K562 (cell line): ENCODE results near the gene LAMTOR1. TPM values are rescaled to one million over a fixed set of nuclear protein-coding genes. Genes with fewer than 3 reads are reported as not detected.
A peak's percentile ranks its signal among the peaks of the same experiment; 100 is the strongest.

Experiments
- CLOCK ChIP-seq: fragments of 250-450 bp; sonication (Bioruptor Pico); IDR thresholded peaks from 2 replicates; pipeline ENCODE4 v1.4.0; 2020; ENCODE audit warnings: mild to moderate bottlenecking, moderate library complexity, borderline replicate concordance
- CREB5 ChIP-seq: fragments of 250-450 bp; sonication (Bioruptor Pico); IDR thresholded peaks from 2 replicates; pipeline ENCODE4 v1.5.0; 2020; ENCODE audit warnings: mild to moderate bottlenecking
- CREBBP ChIP-seq: IDR thresholded peaks from one replicate; pipeline ENCODE4 v1.6.1; 2012; ENCODE audit warnings: low read depth, mild to moderate bottlenecking, control low read depth, inconsistent platforms, low read length
- HMG20A ChIP-seq: fragments of 450-650 bp; formaldehyde crosslinking; conservative IDR thresholded peaks from 2 replicates; pipeline ENCODE4 v1.4.0; 2020; ENCODE audit warnings: mild to moderate bottlenecking, mixed read lengths
- NEUROD1 ChIP-seq: fragments of 150-350 bp; IDR thresholded peaks from 2 replicates; pipeline ENCODE4 v1.6.1; 2014; ENCODE audit warnings: borderline replicate concordance, low read length, low read depth; ENCODE audit not compliant: partially characterized antibody
- SMAD1 ChIP-seq: fragments of 150-350 bp; IDR thresholded peaks from 2 replicates; pipeline ENCODE4 v1.6.1; 2014; ENCODE audit warnings: low read length, low read depth; ENCODE audit not compliant: partially characterized antibody
- SNRNP70 ChIP-seq: fragments of 200-400 bp; formaldehyde crosslinking; optimal IDR thresholded peaks from 2 replicates; pipeline ENCODE3; 2017; ENCODE audit warnings: low read depth, low read length
- XRCC5 ChIP-seq: fragments of 200-400 bp; formaldehyde crosslinking; IDR thresholded peaks from 2 replicates; pipeline ENCODE4 v1.6.1; 2017; ENCODE audit warnings: low read depth, mild to moderate bottlenecking, low read length
- ZNF134 ChIP-seq: fragments of 250-450 bp; sonication (Bioruptor Pico); conservative IDR thresholded peaks from 2 replicates; pipeline ENCODE4 v1.4.0; 2020
- polyA plus RNA-seq, 8 experiments: library from polyadenylated mRNA; depleted of rRNA in 4 of 8; stranded (reverse) in 5 of 8; unstranded in 3 of 8; fragments of >200 nt; fragmentation: Nextera tagmentation in 2 of 8; fragmentation: Illumina TruSeq in 1 of 8; extraction: Ambion mirVana in 2 of 8; extraction: Trizol in 1 of 8; gene quantifications; 2 replicates each; pipeline versions ENCODE4 v1.2.1 to v1.2.3, GENCODE V29; 2011 to 2014; ENCODE audit warnings: inconsistent platforms in 1 of 8, missing spikeins in 1 of 8
- total RNA-seq, 7 experiments: library from RNA; depleted of rRNA in 6 of 7; stranded (reverse); fragments of >200 nt in 6 of 7; fragmentation: Illumina TruSeq in 2 of 7; extraction: Trizol in 2 of 7; gene quantifications; 2 replicates each; pipeline versions ENCODE4 v1.2.1 to v1.2.3, GENCODE V29; 2011 to 2021; ENCODE audit warnings: low replicate concordance in 1 of 7
- TF ChIP-seq, protein P1 (sequence below): sonication (generic); formaldehyde crosslinking; IDR thresholded peaks from 2 replicates; pipeline ENCODE4 v1.8.0; 2022; ENCODE audit warnings: mild to moderate bottlenecking, missing genetic modification reagents
- TF ChIP-seq, protein P2 (sequence below): fragments of 150-350 bp; IDR thresholded peaks from 2 replicates; pipeline ENCODE4 v1.6.1; 2014; ENCODE audit warnings: low read depth, mild to moderate bottlenecking, low read length, borderline replicate concordance
- TF ChIP-seq, protein P3 (sequence below): IDR thresholded peaks from 2 replicates; pipeline ENCODE4 v1.6.1; 2014; ENCODE audit warnings: antibody characterized with exemption

LAMTOR1 gene
- total and polyA plus RNA-seq, 9 of the 15 experiments (the other 6 are each of a cell fraction or from before 2014, with no cell fraction given) = 62.6 to 104 (median 85.3) TPM

DNA sequence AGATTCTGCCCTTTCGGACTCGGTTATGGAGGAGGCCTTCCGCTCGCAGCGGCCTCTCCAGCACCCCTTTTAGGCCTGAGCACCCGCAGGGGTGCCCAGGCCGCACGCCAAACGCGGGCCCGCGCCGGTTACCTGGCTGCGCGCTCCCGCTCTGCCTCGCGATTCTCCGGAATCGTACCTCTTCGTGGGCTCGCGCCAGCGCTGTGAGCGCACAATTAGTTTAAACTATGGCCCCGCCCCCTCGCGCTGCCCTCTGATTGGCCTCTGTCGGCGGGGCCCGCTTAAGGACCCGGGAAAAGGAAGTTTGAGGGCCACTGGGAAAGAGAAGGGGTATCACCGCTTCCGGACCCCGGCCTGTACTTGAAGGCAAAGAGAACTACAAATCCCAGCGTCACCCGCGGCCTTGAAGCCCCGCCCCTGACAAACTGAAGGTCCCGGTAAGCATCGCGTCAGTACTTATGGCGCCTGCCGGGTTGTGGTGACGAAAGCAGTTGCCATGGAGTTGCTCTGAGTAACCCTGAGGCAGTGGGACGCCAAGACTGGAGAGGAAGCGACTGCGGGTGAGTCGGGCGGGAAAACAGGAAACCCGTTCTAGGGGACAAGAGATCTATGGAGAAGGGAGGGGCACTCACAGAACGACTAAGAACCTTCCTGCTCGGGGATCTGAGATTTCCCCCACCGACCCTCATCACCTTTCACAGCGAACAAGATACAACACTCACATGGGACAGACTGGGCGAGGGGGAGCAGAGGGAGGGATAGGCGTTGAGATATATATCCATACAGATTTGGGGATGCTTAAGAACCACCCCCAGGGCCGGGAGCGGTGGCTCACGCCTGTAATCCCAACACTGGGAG is 22.5 kb downstream of the LAMTOR1 start, which contains the start of the genes LRRC51 and NUMA1 (continued):
- TF ChIP-seq, protein P1, sequence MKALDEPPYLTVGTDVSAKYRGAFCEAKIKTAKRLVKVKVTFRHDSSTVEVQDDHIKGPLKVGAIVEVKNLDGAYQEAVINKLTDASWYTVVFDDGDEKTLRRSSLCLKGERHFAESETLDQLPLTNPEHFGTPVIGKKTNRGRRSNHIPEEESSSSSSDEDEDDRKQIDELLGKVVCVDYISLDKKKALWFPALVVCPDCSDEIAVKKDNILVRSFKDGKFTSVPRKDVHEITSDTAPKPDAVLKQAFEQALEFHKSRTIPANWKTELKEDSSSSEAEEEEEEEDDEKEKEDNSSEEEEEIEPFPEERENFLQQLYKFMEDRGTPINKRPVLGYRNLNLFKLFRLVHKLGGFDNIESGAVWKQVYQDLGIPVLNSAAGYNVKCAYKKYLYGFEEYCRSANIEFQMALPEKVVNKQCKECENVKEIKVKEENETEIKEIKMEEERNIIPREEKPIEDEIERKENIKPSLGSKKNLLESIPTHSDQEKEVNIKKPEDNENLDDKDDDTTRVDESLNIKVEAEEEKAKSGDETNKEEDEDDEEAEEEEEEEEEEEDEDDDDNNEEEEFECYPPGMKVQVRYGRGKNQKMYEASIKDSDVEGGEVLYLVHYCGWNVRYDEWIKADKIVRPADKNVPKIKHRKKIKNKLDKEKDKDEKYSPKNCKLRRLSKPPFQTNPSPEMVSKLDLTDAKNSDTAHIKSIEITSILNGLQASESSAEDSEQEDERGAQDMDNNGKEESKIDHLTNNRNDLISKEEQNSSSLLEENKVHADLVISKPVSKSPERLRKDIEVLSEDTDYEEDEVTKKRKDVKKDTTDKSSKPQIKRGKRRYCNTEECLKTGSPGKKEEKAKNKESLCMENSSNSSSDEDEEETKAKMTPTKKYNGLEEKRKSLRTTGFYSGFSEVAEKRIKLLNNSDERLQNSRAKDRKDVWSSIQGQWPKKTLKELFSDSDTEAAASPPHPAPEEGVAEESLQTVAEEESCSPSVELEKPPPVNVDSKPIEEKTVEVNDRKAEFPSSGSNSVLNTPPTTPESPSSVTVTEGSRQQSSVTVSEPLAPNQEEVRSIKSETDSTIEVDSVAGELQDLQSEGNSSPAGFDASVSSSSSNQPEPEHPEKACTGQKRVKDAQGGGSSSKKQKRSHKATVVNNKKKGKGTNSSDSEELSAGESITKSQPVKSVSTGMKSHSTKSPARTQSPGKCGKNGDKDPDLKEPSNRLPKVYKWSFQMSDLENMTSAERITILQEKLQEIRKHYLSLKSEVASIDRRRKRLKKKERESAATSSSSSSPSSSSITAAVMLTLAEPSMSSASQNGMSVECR (CRISPR knock-in tag) = 0 out of 2 replicates have a peak, but pooled peaks have one; percentile 51
- TF ChIP-seq HMG20A (CRISPR knock-in tag) = no peak
- TF ChIP-seq CLOCK (CRISPR knock-in tag) = no peak
- no peak; the same call in 1 of the 2 replicates for TF ChIP-seq XRCC5
- TF ChIP-seq CREBBP = no peak
- TF ChIP-seq SNRNP70 = no peak
- TF ChIP-seq, protein P2, sequence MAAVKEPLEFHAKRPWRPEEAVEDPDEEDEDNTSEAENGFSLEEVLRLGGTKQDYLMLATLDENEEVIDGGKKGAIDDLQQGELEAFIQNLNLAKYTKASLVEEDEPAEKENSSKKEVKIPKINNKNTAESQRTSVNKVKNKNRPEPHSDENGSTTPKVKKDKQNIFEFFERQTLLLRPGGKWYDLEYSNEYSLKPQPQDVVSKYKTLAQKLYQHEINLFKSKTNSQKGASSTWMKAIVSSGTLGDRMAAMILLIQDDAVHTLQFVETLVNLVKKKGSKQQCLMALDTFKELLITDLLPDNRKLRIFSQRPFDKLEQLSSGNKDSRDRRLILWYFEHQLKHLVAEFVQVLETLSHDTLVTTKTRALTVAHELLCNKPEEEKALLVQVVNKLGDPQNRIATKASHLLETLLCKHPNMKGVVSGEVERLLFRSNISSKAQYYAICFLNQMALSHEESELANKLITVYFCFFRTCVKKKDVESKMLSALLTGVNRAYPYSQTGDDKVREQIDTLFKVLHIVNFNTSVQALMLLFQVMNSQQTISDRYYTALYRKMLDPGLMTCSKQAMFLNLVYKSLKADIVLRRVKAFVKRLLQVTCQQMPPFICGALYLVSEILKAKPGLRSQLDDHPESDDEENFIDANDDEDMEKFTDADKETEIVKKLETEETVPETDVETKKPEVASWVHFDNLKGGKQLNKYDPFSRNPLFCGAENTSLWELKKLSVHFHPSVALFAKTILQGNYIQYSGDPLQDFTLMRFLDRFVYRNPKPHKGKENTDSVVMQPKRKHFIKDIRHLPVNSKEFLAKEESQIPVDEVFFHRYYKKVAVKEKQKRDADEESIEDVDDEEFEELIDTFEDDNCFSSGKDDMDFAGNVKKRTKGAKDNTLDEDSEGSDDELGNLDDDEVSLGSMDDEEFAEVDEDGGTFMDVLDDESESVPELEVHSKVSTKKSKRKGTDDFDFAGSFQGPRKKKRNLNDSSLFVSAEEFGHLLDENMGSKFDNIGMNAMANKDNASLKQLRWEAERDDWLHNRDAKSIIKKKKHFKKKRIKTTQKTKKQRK = no peak
- TF ChIP-seq ZNF134 (CRISPR knock-in tag) = no peak
- TF ChIP-seq SMAD1 = peak; percentile 82
- TF ChIP-seq, protein P3, sequence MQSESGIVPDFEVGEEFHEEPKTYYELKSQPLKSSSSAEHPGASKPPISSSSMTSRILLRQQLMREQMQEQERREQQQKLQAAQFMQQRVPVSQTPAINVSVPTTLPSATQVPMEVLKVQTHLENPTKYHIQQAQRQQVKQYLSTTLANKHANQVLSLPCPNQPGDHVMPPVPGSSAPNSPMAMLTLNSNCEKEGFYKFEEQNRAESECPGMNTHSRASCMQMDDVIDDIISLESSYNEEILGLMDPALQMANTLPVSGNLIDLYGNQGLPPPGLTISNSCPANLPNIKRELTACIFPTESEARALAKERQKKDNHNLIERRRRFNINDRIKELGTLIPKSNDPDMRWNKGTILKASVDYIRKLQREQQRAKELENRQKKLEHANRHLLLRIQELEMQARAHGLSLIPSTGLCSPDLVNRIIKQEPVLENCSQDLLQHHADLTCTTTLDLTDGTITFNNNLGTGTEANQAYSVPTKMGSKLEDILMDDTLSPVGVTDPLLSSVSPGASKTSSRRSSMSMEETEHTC = no peak
- TF ChIP-seq CREB5 (CRISPR knock-in tag) = no peak
- TF ChIP-seq NEUROD1 = peak; percentile 91
